Neural cell (in vitro differentiated cells): ENCODE data around the gene SULT1A2. TPM values are rescaled to one million over a fixed set of nuclear protein-coding genes. Genes with fewer than 3 reads are reported as not detected.

Experiments used
- H2AFZ ChIP-seq: fragments of 200-600, 300-800 bp; sonication (generic), shearing (Covaris generic); 2 replicates; pipeline ENCODE4 v1.6.0; 2014; ENCODE audit warnings: low read depth, mild to moderate bottlenecking, antibody characterized with exemption, low read length, moderate library complexity
- H3F3A ChIP-seq: fragments of 200-600 bp; shearing (Covaris generic); 2 replicates; pipeline ENCODE4 v1.6.1; 2016; ENCODE audit warnings: mild to moderate bottlenecking, moderate library complexity, mixed read lengths, antibody characterized with exemption, low read length; ENCODE audit not compliant: insufficient read depth, poor library complexity, severe bottlenecking
- H3K27ac ChIP-seq: fragments of 200-600, 300-800 bp; sonication (generic), shearing (Covaris generic); 2 replicates; pipeline ENCODE4 v1.5.1; 2014; ENCODE audit warnings: mild to moderate bottlenecking, low read length, moderate library complexity
- H3K27me3 ChIP-seq: fragments of 300-800, 200-600 bp; sonication (generic), shearing (Covaris generic); 2 replicates; pipeline ENCODE4 v1.6.0; 2014; ENCODE audit warnings: mild to moderate bottlenecking, low read depth, low read length, moderate library complexity; ENCODE audit not compliant: insufficient read depth
- H3K36me3 ChIP-seq: fragments of 300-800, 200-600 bp; sonication (generic), shearing (Covaris generic); 2 replicates; pipeline ENCODE4 v1.5.1; 2014; ENCODE audit warnings: mild to moderate bottlenecking, antibody characterized with exemption, low read length, moderate library complexity; ENCODE audit not compliant: insufficient read depth
- H3K4me2 ChIP-seq: fragments of 300-800, 200-600 bp; sonication (generic), shearing (Covaris generic); 2 replicates; pipeline ENCODE4 v1.6.0; 2014; ENCODE audit warnings: mild to moderate bottlenecking, low read length
- H3K4me3 ChIP-seq: fragments of 300-800, 200-600 bp; sonication (generic), shearing (Covaris generic); 2 replicates; pipeline ENCODE4 v1.5.1; 2014; ENCODE audit warnings: mild to moderate bottlenecking, low read length, moderate library complexity
- H3K79me2 ChIP-seq: fragments of 200-600 bp; shearing (Covaris generic); replicated peaks from 2 replicates; pipeline ENCODE4 v1.6.0; 2014; ENCODE audit warnings: mild to moderate bottlenecking, low read length, moderate library complexity; ENCODE audit not compliant: insufficient read depth
- H3K9ac ChIP-seq: fragments of 300-800, 200-600 bp; sonication (generic), shearing (Covaris generic); 2 replicates; pipeline ENCODE4 v1.6.1; 2016; ENCODE audit warnings: mild to moderate bottlenecking, low read length, mixed read lengths
- H3K9me2 ChIP-seq: fragments of 200-600 bp; shearing (Covaris generic); 2 replicates; pipeline ENCODE4 v1.6.1; 2016; ENCODE audit warnings: mild to moderate bottlenecking, low read length, mixed read lengths; ENCODE audit not compliant: insufficient read depth
- H3K9me3 ChIP-seq: fragments of 200-600, 300-800 bp; sonication (generic), shearing (Covaris generic); 2 replicates; pipeline ENCODE4 v1.6.1; 2016; ENCODE audit warnings: mild to moderate bottlenecking, mixed run types, low read length, moderate library complexity, mixed read lengths
- H4K20me1 ChIP-seq: fragments of 200-600 bp; shearing (Covaris generic); 2 replicates; pipeline ENCODE4 v1.6.1; 2016; ENCODE audit warnings: mild to moderate bottlenecking, mixed run types; ENCODE audit not compliant: insufficient read depth
- EP300 ChIP-seq: fragments of 450-650 bp; conservative IDR thresholded peaks from 2 replicates; pipeline ENCODE4 v1.6.1; 2014; ENCODE audit warnings: antibody characterized with exemption, mild to moderate bottlenecking, moderate library complexity; ENCODE audit not compliant: poor library complexity, severe bottlenecking
- EZH2 ChIP-seq: fragments of 200-600, 300-800 bp; shearing (Covaris generic), sonication (generic); IDR thresholded peaks from 2 replicates; pipeline ENCODE4 v1.6.1; 2014; ENCODE audit warnings: antibody characterized with exemption, low read length, borderline replicate concordance, mild to moderate bottlenecking; ENCODE audit not compliant: insufficient read depth, poor library complexity, severe bottlenecking
- MXI1 ChIP-seq: fragments of 450-650 bp; conservative IDR thresholded peaks from 2 replicates; pipeline ENCODE4 v1.6.1; 2014; ENCODE audit warnings: antibody characterized with exemption, mild to moderate bottlenecking; ENCODE audit not compliant: poor library complexity, severe bottlenecking
- POLR2AphosphoS5 ChIP-seq: IDR thresholded peaks from 2 replicates; pipeline ENCODE4 v1.6.1; 2012
- RAD21 ChIP-seq: fragments of 450-650 bp; conservative IDR thresholded peaks from 2 replicates; pipeline ENCODE4 v1.6.1; 2014; ENCODE audit warnings: antibody characterized with exemption, mild to moderate bottlenecking, moderate library complexity
- SMC3 ChIP-seq: fragments of 450-650 bp; conservative IDR thresholded peaks from 2 replicates; pipeline ENCODE4 v1.6.1; 2014; ENCODE audit warnings: antibody characterized with exemption, mild to moderate bottlenecking, moderate library complexity; ENCODE audit not compliant: poor library complexity
- TAF1 ChIP-seq: IDR thresholded peaks from 2 replicates; pipeline ENCODE4 v1.6.1; 2012; ENCODE audit warnings: low read depth
- polyA plus RNA-seq: library from polyadenylated mRNA; depleted of rRNA; stranded (reverse); fragments of >200 nt; gene quantifications from 2 replicates; pipeline ENCODE4 v1.2.3, GENCODE V29; 2014
- TF ChIP-seq, protein P1 (sequence below): IDR thresholded peaks from 2 replicates; pipeline ENCODE4 v1.6.1; 2012; ENCODE audit warnings: borderline replicate concordance
- TF ChIP-seq, protein P2 (sequence below): fragments of 450-650 bp; IDR thresholded peaks from 2 replicates; pipeline ENCODE4 v1.5.1; 2014; ENCODE audit warnings: antibody characterized with exemption, mild to moderate bottlenecking, moderate library complexity; ENCODE audit not compliant: poor library complexity, severe bottlenecking

The SULT1A2 gene
- polyA plus RNA-seq, 1 donor from 2014 or later = not detected

DNA sequence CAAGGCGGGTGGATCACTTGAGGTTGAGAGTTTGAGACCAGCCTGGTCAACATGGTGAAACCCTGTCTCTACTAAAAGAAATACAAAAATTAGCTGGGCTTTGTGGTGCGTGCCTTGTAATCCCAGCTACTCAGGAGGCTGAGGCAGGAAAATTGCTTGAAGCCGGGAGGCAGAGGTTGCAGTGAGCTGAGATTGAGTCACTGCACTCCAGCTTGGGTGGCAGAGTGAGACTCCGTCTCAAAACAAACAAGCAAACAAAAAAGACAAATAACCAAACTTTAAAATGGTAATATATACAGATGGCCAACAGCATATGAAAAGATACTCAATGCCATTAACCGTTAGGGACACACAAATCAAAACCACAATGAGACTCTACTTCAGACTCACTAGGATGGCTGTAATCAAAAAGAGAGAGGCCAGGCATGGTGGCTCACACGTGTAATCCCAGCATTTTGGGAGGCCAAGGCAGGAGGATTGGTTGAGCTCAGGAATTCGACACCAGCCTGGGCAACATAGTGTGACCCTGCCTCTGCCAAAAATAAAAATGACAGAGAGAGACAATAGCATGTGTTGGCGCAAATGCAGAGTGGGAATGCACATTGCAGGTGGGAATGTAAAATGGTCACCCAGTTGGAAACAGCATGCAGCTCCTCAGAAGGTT, 21.3 kb downstream of the SULT1A2 start:
- Histone ChIP-seq H3K27ac (no peak overlapping the region), H3K79me2 (no peaks in the 10 kb centered on the region), H3K36me3 (no peaks in the 10 kb centered on the region), H4K20me1 (no peaks in the 10 kb centered on the region), H2AFZ (no peak overlapping the region), H3F3A (no peaks in the 10 kb centered on the region), H3K27me3 (no peaks in the 10 kb centered on the region), H3K9me3 (no peaks in the 10 kb centered on the region), H3K4me2 (no peak overlapping the region), H3K9ac (no peak overlapping the region), H3K4me3 (no peak overlapping the region), H3K9me2 (no peaks in the 10 kb centered on the region)
- TF ChIP-seq, protein P1, sequence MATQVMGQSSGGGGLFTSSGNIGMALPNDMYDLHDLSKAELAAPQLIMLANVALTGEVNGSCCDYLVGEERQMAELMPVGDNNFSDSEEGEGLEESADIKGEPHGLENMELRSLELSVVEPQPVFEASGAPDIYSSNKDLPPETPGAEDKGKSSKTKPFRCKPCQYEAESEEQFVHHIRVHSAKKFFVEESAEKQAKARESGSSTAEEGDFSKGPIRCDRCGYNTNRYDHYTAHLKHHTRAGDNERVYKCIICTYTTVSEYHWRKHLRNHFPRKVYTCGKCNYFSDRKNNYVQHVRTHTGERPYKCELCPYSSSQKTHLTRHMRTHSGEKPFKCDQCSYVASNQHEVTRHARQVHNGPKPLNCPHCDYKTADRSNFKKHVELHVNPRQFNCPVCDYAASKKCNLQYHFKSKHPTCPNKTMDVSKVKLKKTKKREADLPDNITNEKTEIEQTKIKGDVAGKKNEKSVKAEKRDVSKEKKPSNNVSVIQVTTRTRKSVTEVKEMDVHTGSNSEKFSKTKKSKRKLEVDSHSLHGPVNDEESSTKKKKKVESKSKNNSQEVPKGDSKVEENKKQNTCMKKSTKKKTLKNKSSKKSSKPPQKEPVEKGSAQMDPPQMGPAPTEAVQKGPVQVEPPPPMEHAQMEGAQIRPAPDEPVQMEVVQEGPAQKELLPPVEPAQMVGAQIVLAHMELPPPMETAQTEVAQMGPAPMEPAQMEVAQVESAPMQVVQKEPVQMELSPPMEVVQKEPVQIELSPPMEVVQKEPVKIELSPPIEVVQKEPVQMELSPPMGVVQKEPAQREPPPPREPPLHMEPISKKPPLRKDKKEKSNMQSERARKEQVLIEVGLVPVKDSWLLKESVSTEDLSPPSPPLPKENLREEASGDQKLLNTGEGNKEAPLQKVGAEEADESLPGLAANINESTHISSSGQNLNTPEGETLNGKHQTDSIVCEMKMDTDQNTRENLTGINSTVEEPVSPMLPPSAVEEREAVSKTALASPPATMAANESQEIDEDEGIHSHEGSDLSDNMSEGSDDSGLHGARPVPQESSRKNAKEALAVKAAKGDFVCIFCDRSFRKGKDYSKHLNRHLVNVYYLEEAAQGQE = no peak
- TF ChIP-seq TAF1 (no peak), POLR2AphosphoS5 (no peak), RAD21 (no peak), MXI1 (no peak), SMC3 (no peak), EZH2 (no peak), EP300 (no peak)
- TF ChIP-seq, protein P2, sequence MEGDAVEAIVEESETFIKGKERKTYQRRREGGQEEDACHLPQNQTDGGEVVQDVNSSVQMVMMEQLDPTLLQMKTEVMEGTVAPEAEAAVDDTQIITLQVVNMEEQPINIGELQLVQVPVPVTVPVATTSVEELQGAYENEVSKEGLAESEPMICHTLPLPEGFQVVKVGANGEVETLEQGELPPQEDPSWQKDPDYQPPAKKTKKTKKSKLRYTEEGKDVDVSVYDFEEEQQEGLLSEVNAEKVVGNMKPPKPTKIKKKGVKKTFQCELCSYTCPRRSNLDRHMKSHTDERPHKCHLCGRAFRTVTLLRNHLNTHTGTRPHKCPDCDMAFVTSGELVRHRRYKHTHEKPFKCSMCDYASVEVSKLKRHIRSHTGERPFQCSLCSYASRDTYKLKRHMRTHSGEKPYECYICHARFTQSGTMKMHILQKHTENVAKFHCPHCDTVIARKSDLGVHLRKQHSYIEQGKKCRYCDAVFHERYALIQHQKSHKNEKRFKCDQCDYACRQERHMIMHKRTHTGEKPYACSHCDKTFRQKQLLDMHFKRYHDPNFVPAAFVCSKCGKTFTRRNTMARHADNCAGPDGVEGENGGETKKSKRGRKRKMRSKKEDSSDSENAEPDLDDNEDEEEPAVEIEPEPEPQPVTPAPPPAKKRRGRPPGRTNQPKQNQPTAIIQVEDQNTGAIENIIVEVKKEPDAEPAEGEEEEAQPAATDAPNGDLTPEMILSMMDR = no peak

DNA sequence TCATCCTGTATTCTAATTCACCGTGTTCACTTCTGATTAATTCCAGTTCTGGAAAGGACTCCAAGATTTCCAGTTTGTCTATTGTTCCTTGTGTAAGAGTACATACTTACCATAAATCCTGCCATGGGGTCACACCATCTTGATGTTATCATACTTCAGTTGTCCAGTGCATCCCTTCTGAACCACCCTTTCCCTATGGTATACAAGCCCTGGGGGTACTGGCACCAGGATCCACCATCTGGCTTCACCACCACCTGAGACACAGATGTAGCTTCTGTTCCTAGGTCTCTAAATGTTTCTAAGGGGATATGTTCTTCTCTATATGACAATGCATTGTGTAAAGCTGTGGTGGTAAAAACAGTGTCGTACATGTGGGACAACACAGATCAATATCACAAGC, 21.9 kb downstream of the SULT1A2 start:
- no peak overlapping the region for H3K4me2 ChIP-seq
- H4K20me1 ChIP-seq = no peaks in the 10 kb centered on the region
- no peak overlapping the region for H2AFZ ChIP-seq
- H3F3A ChIP-seq = no peaks in the 10 kb centered on the region
- H3K27me3 ChIP-seq = no peaks in the 10 kb centered on the region
- no peaks in the 10 kb centered on the region for H3K36me3 ChIP-seq
- no peak overlapping the region for H3K4me3 ChIP-seq
- H3K27ac ChIP-seq = no peak overlapping the region
- TF ChIP-seq EZH2 = no peak
- no peak for TF ChIP-seq SMC3
- TF ChIP-seq TAF1 = no peak
- TF ChIP-seq, protein P2 = no peak
- TF ChIP-seq RAD21 = no peak
- TF ChIP-seq, protein P1 = no peak
- TF ChIP-seq MXI1 = no peak
- TF ChIP-seq EP300 = no peak
- no peak for TF ChIP-seq POLR2AphosphoS5
- no peaks in the 10 kb centered on the region for H3K79me2 ChIP-seq
- H3K9ac ChIP-seq = no peak overlapping the region
- H3K9me3 ChIP-seq = no peaks in the 10 kb centered on the region
- H3K9me2 ChIP-seq = no peaks in the 10 kb centered on the region
